HepG2 (cell line): ENCODE results near the gene MYO3B. TPM values are rescaled to one million over a fixed set of nuclear protein-coding genes. Genes with fewer than 3 reads are reported as not detected.

Source experiments
- AFF4 ChIP-seq: sonication (generic); formaldehyde crosslinking; IDR thresholded peaks from 2 replicates; pipeline ENCODE4 v1.4.0; 2020; ENCODE audit warnings: missing genetic modification reagents
- CAMTA2 ChIP-seq: sonication (generic); formaldehyde crosslinking; IDR thresholded peaks from 2 replicates; pipeline ENCODE4 v1.4.0; 2020; ENCODE audit warnings: mild to moderate bottlenecking, missing genetic modification reagents, borderline replicate concordance
- MEIS1 ChIP-seq: sonication (generic); formaldehyde crosslinking; IDR thresholded peaks from 2 replicates; pipeline ENCODE4 v1.9.0; 2021; ENCODE audit warnings: mild to moderate bottlenecking, missing genetic modification reagents, moderate library complexity, borderline replicate concordance
- NONO ChIP-seq, 2 experiments: fragments of 450-650 bp in 1 of 2; sonication (generic) in 1 of 2; formaldehyde crosslinking in 1 of 2; IDR thresholded peaks in 1 of 2; conservative IDR thresholded peaks in 1 of 2; 2 replicates each; pipeline versions ENCODE4 v1.6.1 to v1.8.0; 2017 to 2022; ENCODE audit warnings: mild to moderate bottlenecking in 1 of 2, missing genetic modification reagents in 1 of 2, moderate library complexity in 1 of 2
- PAF1 ChIP-seq: IDR thresholded peaks from 2 replicates; pipeline ENCODE4 v1.6.1; 2016; ENCODE audit warnings: missing genetic modification reagents, missing compliant biosample characterization
- SMAD9 ChIP-seq: sonication (generic); formaldehyde crosslinking; IDR thresholded peaks from 2 replicates; pipeline ENCODE4 v1.5.1; 2020; ENCODE audit warnings: mild to moderate bottlenecking, missing genetic modification reagents
- ZFX ChIP-seq: sonication (generic); formaldehyde crosslinking; IDR thresholded peaks from 2 replicates; pipeline ENCODE4 v1.4.0; 2020; ENCODE audit warnings: mild to moderate bottlenecking, low read depth, missing genetic modification reagents, moderate library complexity
- ZNF781 ChIP-seq: sonication (generic); formaldehyde crosslinking; IDR thresholded peaks from 2 replicates; pipeline ENCODE4 v1.5.1; 2020; ENCODE audit warnings: borderline replicate concordance, mild to moderate bottlenecking, missing genetic modification reagents; ENCODE audit errors: not compliant biosample characterization
- ZNF800 ChIP-seq: sonication (generic); formaldehyde crosslinking; IDR thresholded peaks from 2 replicates; pipeline ENCODE4 v1.4.0; 2020; ENCODE audit warnings: missing genetic modification reagents
- polyA plus RNA-seq, 8 experiments: library from polyadenylated mRNA; depleted of rRNA in 3 of 8; stranded (reverse) in 7 of 8; unstranded in 1 of 8; fragments of >200 nt; fragmentation: Illumina TruSeq in 4 of 8; extraction: Trizol in 4 of 8; gene quantifications; 2 replicates each; pipeline versions ENCODE4 v1.2.1 to v1.2.3, GENCODE V29; 2011 to 2016; ENCODE audit warnings: low read depth in 4 of 8, missing spikeins in 1 of 8, mixed read lengths in 1 of 8; ENCODE audit not compliant: insufficient read depth in 1 of 8
- total RNA-seq, 5 experiments: library from RNA; depleted of rRNA; stranded (reverse); fragments of >200 nt; fragmentation: Illumina TruSeq; extraction: Trizol; gene quantifications; 2 replicates each; pipeline ENCODE4 v1.2.3, GENCODE V29; 2016; ENCODE audit warnings: low read depth in 1 of 5

The MYO3B gene
- total and polyA plus RNA-seq, 2 of the 13 experiments (the other 11 are each of a cell fraction or from before 2014, with no cell fraction given) = 0.01 TPM; not detected in 1

GRCh38 chr2:170656669-170657068 is 478.7 kb downstream of the MYO3B start (continued):
- TF ChIP-seq MEIS1 (no peak), ZFX (CRISPR knock-in tag) (no peak), AFF4 (CRISPR knock-in tag) (no peak), NONO (IDR thresholded peaks at IDR 0.05) (no peak), NONO (CRISPR knock-in tag; conservative IDR thresholded peaks at IDR 0.05) (no peak), PAF1 (CRISPR knock-in tag) (no peak), SMAD9 (CRISPR knock-in tag) (no peak), ZNF781 (no peak), ZNF800 (CRISPR knock-in tag) (no peak), CAMTA2 (CRISPR knock-in tag) (no peak)
